ENCODE measurements around the gene CFLAR. TPM values are rescaled to one million over a fixed set of nuclear protein-coding genes. Genes with fewer than 3 reads are reported as not detected.

CFLAR gene
- total and polyA plus RNA-seq, 2 of the 13 experiments (the other 11 are each of a cell fraction or from before 2014, with no cell fraction given), result 43.8 to 92.1 TPM

- TF ChIP-seq CHCHD3 (CRISPR knock-in tag; IDR thresholded peaks at IDR 0.05), result no peak
- no peak for TF ChIP-seq SMARCE1 (IDR thresholded peaks at IDR 0.05; ENCODE audit: borderline replicate concordance)
- no peak for TF ChIP-seq ZNF512 (CRISPR knock-in tag; IDR thresholded peaks at IDR 0.05)
- TF ChIP-seq PPARG (CRISPR knock-in tag; conservative IDR thresholded peaks at IDR 0.05), result no peak
- TF ChIP-seq, protein P1, sequence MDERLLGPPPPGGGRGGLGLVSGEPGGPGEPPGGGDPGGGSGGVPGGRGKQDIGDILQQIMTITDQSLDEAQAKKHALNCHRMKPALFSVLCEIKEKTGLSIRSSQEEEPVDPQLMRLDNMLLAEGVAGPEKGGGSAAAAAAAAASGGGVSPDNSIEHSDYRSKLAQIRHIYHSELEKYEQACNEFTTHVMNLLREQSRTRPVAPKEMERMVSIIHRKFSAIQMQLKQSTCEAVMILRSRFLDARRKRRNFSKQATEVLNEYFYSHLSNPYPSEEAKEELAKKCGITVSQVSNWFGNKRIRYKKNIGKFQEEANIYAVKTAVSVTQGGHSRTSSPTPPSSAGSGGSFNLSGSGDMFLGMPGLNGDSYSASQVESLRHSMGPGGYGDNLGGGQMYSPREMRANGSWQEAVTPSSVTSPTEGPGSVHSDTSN (CRISPR knock-in tag; IDR thresholded peaks at IDR 0.05), result no peak
- TF ChIP-seq ZNF615 (CRISPR knock-in tag; IDR thresholded peaks at IDR 0.05; ENCODE audit: borderline replicate concordance), result 0 out of 2 replicates have a peak, but pooled peaks have one; percentile 41
- TF ChIP-seq, protein P2, sequence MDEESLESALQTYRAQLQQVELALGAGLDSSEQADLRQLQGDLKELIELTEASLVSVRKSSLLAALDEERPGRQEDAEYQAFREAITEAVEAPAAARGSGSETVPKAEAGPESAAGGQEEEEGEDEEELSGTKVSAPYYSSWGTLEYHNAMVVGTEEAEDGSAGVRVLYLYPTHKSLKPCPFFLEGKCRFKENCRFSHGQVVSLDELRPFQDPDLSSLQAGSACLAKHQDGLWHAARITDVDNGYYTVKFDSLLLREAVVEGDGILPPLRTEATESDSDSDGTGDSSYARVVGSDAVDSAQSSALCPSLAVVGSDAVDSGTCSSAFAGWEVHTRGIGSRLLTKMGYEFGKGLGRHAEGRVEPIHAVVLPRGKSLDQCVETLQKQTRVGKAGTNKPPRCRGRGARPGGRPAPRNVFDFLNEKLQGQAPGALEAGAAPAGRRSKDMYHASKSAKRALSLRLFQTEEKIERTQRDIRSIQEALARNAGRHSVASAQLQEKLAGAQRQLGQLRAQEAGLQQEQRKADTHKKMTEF (CRISPR knock-in tag; IDR thresholded peaks at IDR 0.05), result no peak
- TF ChIP-seq ZSCAN20 (CRISPR knock-in tag; IDR thresholded peaks at IDR 0.05; ENCODE audit: borderline replicate concordance), result no peak
- TF ChIP-seq ZNF20 (CRISPR knock-in tag; IDR thresholded peaks at IDR 0.05), result no peak
- no peak for TF ChIP-seq IRF1 (CRISPR knock-in tag; IDR thresholded peaks at IDR 0.05; ENCODE audit: low read depth)
- TF ChIP-seq, protein P3, sequence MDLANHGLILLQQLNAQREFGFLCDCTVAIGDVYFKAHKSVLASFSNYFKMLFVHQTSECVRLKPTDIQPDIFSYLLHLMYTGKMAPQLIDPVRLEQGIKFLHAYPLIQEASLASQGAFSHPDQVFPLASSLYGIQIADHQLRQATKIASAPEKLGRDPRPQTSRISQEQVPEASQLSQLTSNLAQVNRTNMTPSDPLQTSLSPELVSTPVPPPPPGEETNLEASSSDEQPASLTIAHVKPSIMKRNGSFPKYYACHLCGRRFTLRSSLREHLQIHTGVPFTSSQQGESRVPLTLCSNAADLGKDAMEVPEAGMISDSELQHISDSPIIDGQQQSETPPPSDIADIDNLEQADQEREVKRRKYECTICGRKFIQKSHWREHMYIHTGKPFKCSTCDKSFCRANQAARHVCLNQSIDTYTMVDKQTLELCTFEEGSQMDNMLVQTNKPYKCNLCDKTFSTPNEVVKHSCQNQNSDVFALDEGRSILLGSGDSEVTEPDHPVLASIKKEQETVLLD (CRISPR knock-in tag; IDR thresholded peaks at IDR 0.05; ENCODE audit: low read depth), result no peak
- no peak; the same call in 1 of the 2 replicates for TF ChIP-seq KDM2A (CRISPR knock-in tag; IDR thresholded peaks at IDR 0.05; ENCODE audit: borderline replicate concordance, low read depth)
- peak; percentile 23; the same call in 1 of the 2 replicates for TF ChIP-seq ZNF775 (CRISPR knock-in tag; IDR thresholded peaks at IDR 0.05; ENCODE audit: borderline replicate concordance)
- no peak for TF ChIP-seq ZNF75D (CRISPR knock-in tag; IDR thresholded peaks at IDR 0.05; ENCODE audit: borderline replicate concordance)
- TF ChIP-seq ZNF317 (CRISPR knock-in tag; IDR thresholded peaks at IDR 0.05), result no peak
- TF ChIP-seq RFXAP (CRISPR knock-in tag; IDR thresholded peaks at IDR 0.05; ENCODE audit: borderline replicate concordance), result peak; percentile 7; the same call in 1 of the 2 replicates
- TF ChIP-seq RARG (CRISPR knock-in tag; IDR thresholded peaks at IDR 0.05; ENCODE audit: low read depth), result no peak
- TF ChIP-seq MBNL3 (CRISPR knock-in tag; conservative IDR thresholded peaks at IDR 0.05), result 0 out of 2 replicates have a peak, but pooled peaks have one; percentile 2
- TF ChIP-seq PAWR (CRISPR knock-in tag; IDR thresholded peaks at IDR 0.05; ENCODE audit: borderline replicate concordance), result no peak
- 0 out of 2 replicates have a peak, but pooled peaks have one; percentile 16 for TF ChIP-seq ZMYM2 (CRISPR knock-in tag; IDR thresholded peaks at IDR 0.05)
- no peak for TF ChIP-seq AGO2 (optimal IDR thresholded peaks at IDR 0.05; ENCODE audit: low read depth, low read length)
- no peak for TF ChIP-seq ZNF562 (CRISPR knock-in tag; IDR thresholded peaks at IDR 0.05; ENCODE audit: borderline replicate concordance)
- TF ChIP-seq NFIC (IDR thresholded peaks at IDR 0.05; ENCODE audit: low read length), result no peak
- TF ChIP-seq SOX6 (IDR thresholded peaks at IDR 0.05), result no peak
- no peak for TF ChIP-seq SOX6 (CRISPR knock-in tag; IDR thresholded peaks at IDR 0.05)
- 0 out of 2 replicates have a peak, but pooled peaks have one; percentile 31 for TF ChIP-seq FOXC1 (CRISPR knock-in tag; IDR thresholded peaks at IDR 0.05; ENCODE audit: borderline replicate concordance)
Measured at GRCh38 chr2:201205515-201205849, 89.5 kb downstream of the CFLAR start (continued).
